SJSA1 (cell line): ENCODE measurements around the gene METTL24. TPM values are rescaled to one million over a fixed set of nuclear protein-coding genes. Genes with fewer than 3 reads are reported as not detected.
"Not testable (repeated sequence)": the region's sequence is repeated elsewhere in the genome, so short reads cannot be mapped to it uniquely, and the experiment has no call there.

ENCODE experiments used
- DNase-seq, 2 experiments: peaks; one replicate each; pipeline ENCODE4 v3.0.0-alpha.2; 2015 to 2020; ENCODE audit warnings: low spot score in 2 of 2, low read depth in 1 of 2
- H3K27ac ChIP-seq: fragments of 250-450 bp; sonication (Bioruptor Pico); 2 replicates; pipeline ENCODE4 v1.5.1; 2020; ENCODE audit warnings: mild to moderate bottlenecking, moderate library complexity
- H3K27me3 ChIP-seq: fragments of 250-450 bp; sonication (Bioruptor Pico); replicated peaks from 2 replicates; pipeline ENCODE4 v1.5.1; 2020; ENCODE audit warnings: mild to moderate bottlenecking, moderate library complexity
- H3K36me3 ChIP-seq: fragments of 250-450 bp; sonication (Bioruptor Pico); 2 replicates; pipeline ENCODE4 v1.5.1; 2020; ENCODE audit warnings: mild to moderate bottlenecking
- H3K4me1 ChIP-seq: fragments of 250-450 bp; sonication (Bioruptor Pico); replicated peaks from 2 replicates; pipeline ENCODE4 v1.6.1; 2021; ENCODE audit warnings: mild to moderate bottlenecking
- H3K4me3 ChIP-seq: fragments of 250-450 bp; sonication (Bioruptor Pico); 2 replicates; pipeline ENCODE4 v1.5.1; 2020; ENCODE audit warnings: mild to moderate bottlenecking
- H3K9me3 ChIP-seq: fragments of 250-450 bp; sonication (Bioruptor Pico); replicated peaks from 2 replicates; pipeline ENCODE4 v1.5.1; 2020; ENCODE audit warnings: mild to moderate bottlenecking
- total RNA-seq: library from RNA; depleted of rRNA; stranded (reverse); fragments of >200 nt; shearing (Covaris generic); gene quantifications from 2 replicates; pipeline ENCODE4 v1.2.3, GENCODE V29; 2014

The METTL24 gene
- total RNA-seq, 1 experiment from 2014 or later, result 0.58 TPM

GRCh38 chr6:110272781-110273180 is 85.4 kb downstream of the METTL24 start:
- H3K9me3 ChIP-seq, H3K36me3 ChIP-seq, H3K4me3 ChIP-seq, H3K27me3 ChIP-seq: not testable (repeated sequence)
- Histone ChIP-seq H3K27ac (peak overlapping the region; percentile 86), H3K4me1 (peaks cover 48% of the 10 kb centered on the region)
- DNase-seq, result peak in 1 of 2 experiments; percentile 92

- peaks cover 48% of the 10 kb centered on the region for H3K4me1 ChIP-seq
- H3K4me3 ChIP-seq, result no peak overlapping the region
- no peak for DNase-seq
- H3K27ac ChIP-seq, result peak overlapping the region; percentile 26; the same call in 1 of the 2 replicates
- H3K36me3 ChIP-seq, result no peaks in the 10 kb centered on the region
- no peaks in the 10 kb centered on the region for H3K27me3 ChIP-seq
- H3K9me3 ChIP-seq, result 0 out of 2 replicates have a peak, but pooled peaks cover 3% of the 10 kb centered on the region
Measured at GRCh38 chr6:110271732-110272022, 86.5 kb downstream of the METTL24 start.

GRCh38 chr6:110270165-110270564 is 88.0 kb downstream of the METTL24 start:
- no peaks in the 10 kb centered on the region for H3K27me3 ChIP-seq
- DNase-seq, result peak; percentile 80 to 84
- H3K27ac ChIP-seq, result peak overlapping the region; percentile 66
- H3K36me3 ChIP-seq, result no peaks in the 10 kb centered on the region
- peaks cover 48% of the 10 kb centered on the region for H3K4me1 ChIP-seq
- no peak overlapping the region for H3K4me3 ChIP-seq
- H3K9me3 ChIP-seq, result 0 out of 2 replicates have a peak, but pooled peaks cover 3% of the 10 kb centered on the region

GRCh38 chr6:110269623-110270022 is 88.5 kb downstream of the METTL24 start:
- no peaks in the 10 kb centered on the region for H3K36me3 ChIP-seq
- no peak for DNase-seq

GRCh38 chr6:110266996-110267395 is 91.2 kb downstream of the METTL24 start:
- Histone ChIP-seq H3K36me3 (no peaks in the 10 kb centered on the region), H3K9me3 (no peaks in the 10 kb centered on the region), H3K4me1 (peaks cover 28% of the 10 kb centered on the region)

More at GRCh38 chr6:110269623-110270022, 88.5 kb downstream of the METTL24 start:
- peak overlapping the region; percentile 66 for H3K27ac ChIP-seq
- no peaks in the 10 kb centered on the region for H3K27me3 ChIP-seq
- peaks cover 48% of the 10 kb centered on the region for H3K4me1 ChIP-seq
- no peak overlapping the region for H3K4me3 ChIP-seq
- H3K9me3 ChIP-seq, result 0 out of 2 replicates have a peak, but pooled peaks cover 3% of the 10 kb centered on the region

GRCh38 chr6:110265273-110265672 is 92.9 kb downstream of the METTL24 start:
- Histone ChIP-seq H3K27me3 (no peaks in the 10 kb centered on the region), H3K4me3 (no peak overlapping the region), H3K9me3 (no peaks in the 10 kb centered on the region), H3K4me1 (peaks cover 11% of the 10 kb centered on the region), H3K27ac (no peak overlapping the region), H3K36me3 (no peaks in the 10 kb centered on the region)
- DNase-seq, result no peak

More at GRCh38 chr6:110266996-110267395, 91.2 kb downstream of the METTL24 start:
- no peak overlapping the region for H3K4me3 ChIP-seq
- H3K27ac ChIP-seq, result no peak overlapping the region
- no peak for DNase-seq
- no peaks in the 10 kb centered on the region for H3K27me3 ChIP-seq

- H3K27ac ChIP-seq, result no peak overlapping the region
- no peak overlapping the region for H3K4me3 ChIP-seq
- H3K36me3 ChIP-seq, result no peaks in the 10 kb centered on the region
- no peaks in the 10 kb centered on the region for H3K9me3 ChIP-seq
- H3K4me1 ChIP-seq, result no peaks in the 10 kb centered on the region
- no peak for DNase-seq
- H3K27me3 ChIP-seq, result no peaks in the 10 kb centered on the region
Measured at GRCh38 chr6:110256366-110256765, 101.8 kb downstream of the METTL24 start.

GRCh38 chr6:110255211-110255750 is 102.9 kb downstream of the METTL24 start:
- no peaks in the 10 kb centered on the region for H3K4me1 ChIP-seq
- DNase-seq, result peak in 1 of 2 experiments; percentile 19
- H3K27me3 ChIP-seq, result no peaks in the 10 kb centered on the region
- H3K9me3 ChIP-seq, result no peaks in the 10 kb centered on the region
- H3K27ac ChIP-seq, result no peak overlapping the region
- no peak overlapping the region for H3K4me3 ChIP-seq
- H3K36me3 ChIP-seq, result no peaks in the 10 kb centered on the region

- no peaks in the 10 kb centered on the region for H3K9me3 ChIP-seq
- H3K36me3 ChIP-seq, result no peaks in the 10 kb centered on the region
- no peak overlapping the region for H3K4me3 ChIP-seq
- no peak overlapping the region for H3K27ac ChIP-seq
- H3K27me3 ChIP-seq, result no peaks in the 10 kb centered on the region
- H3K4me1 ChIP-seq, result no peaks in the 10 kb centered on the region
- DNase-seq, result no peak
Measured at GRCh38 chr6:110250838-110251237, 107.3 kb downstream of the METTL24 start.

GRCh38 chr6:110250058-110250457 is 108.1 kb downstream of the METTL24 start:
- no peaks in the 10 kb centered on the region for H3K4me1 ChIP-seq
- no peak overlapping the region for H3K4me3 ChIP-seq
- H3K36me3 ChIP-seq, result no peaks in the 10 kb centered on the region
- H3K9me3 ChIP-seq, result no peaks in the 10 kb centered on the region
- no peaks in the 10 kb centered on the region for H3K27me3 ChIP-seq
- DNase-seq, result no peak
- no peak overlapping the region for H3K27ac ChIP-seq

GRCh38 chr6:110246900-110247546 is 111.1 kb downstream of the METTL24 start:
- H3K4me3 ChIP-seq, result no peak overlapping the region
- no peak for DNase-seq
- H3K27me3 ChIP-seq, result no peaks in the 10 kb centered on the region

GRCh38 chr6:110246378-110246777 is 111.8 kb downstream of the METTL24 start:
- H3K4me1 ChIP-seq, result no peaks in the 10 kb centered on the region
- H3K27me3 ChIP-seq, result no peaks in the 10 kb centered on the region
- H3K36me3 ChIP-seq, result no peaks in the 10 kb centered on the region
- DNase-seq, result no peak
- H3K4me3 ChIP-seq, result no peak overlapping the region
- no peaks in the 10 kb centered on the region for H3K9me3 ChIP-seq
- H3K27ac ChIP-seq, result no peak overlapping the region

More at GRCh38 chr6:110246900-110247546, 111.1 kb downstream of the METTL24 start:
- Histone ChIP-seq H3K4me1 (no peaks in the 10 kb centered on the region), H3K9me3 (no peaks in the 10 kb centered on the region), H3K27ac (no peak overlapping the region), H3K36me3 (no peaks in the 10 kb centered on the region)

GRCh38 chr6:110244621-110245020 is 113.5 kb downstream of the METTL24 start:
- not testable (repeated sequence) for H3K4me1 ChIP-seq, H3K9me3 ChIP-seq, H3K27me3 ChIP-seq, H3K27ac ChIP-seq, DNase-seq, H3K4me3 ChIP-seq, H3K36me3 ChIP-seq

- H3K27me3 ChIP-seq, result no peaks in the 10 kb centered on the region
- no peaks in the 10 kb centered on the region for H3K9me3 ChIP-seq
- no peak overlapping the region for H3K4me3 ChIP-seq
- H3K4me1 ChIP-seq, result no peaks in the 10 kb centered on the region
- no peaks in the 10 kb centered on the region; the same call in 1 of the 2 replicates for H3K36me3 ChIP-seq
- H3K27ac ChIP-seq, result no peak overlapping the region
- no peak for DNase-seq
Measured at GRCh38 chr6:110239526-110240274, 118.4 kb downstream of the METTL24 start.
